Effector CD4-positive, alpha-beta T cell (primary cell): ENCODE results near the gene GSTA4. TPM values are rescaled to one million over a fixed set of nuclear protein-coding genes. Genes with fewer than 3 reads are reported as not detected.

Experiments used
- DNase-seq: peaks from one replicate; pipeline ENCODE4 v3.0.0-alpha.2; 2020
- total RNA-seq: gene quantifications from one replicate; lab custom pipeline; 2026; lab: John Stamatoyannopoulos, UW

Gene GSTA4
- not detected for total RNA-seq

DNA sequence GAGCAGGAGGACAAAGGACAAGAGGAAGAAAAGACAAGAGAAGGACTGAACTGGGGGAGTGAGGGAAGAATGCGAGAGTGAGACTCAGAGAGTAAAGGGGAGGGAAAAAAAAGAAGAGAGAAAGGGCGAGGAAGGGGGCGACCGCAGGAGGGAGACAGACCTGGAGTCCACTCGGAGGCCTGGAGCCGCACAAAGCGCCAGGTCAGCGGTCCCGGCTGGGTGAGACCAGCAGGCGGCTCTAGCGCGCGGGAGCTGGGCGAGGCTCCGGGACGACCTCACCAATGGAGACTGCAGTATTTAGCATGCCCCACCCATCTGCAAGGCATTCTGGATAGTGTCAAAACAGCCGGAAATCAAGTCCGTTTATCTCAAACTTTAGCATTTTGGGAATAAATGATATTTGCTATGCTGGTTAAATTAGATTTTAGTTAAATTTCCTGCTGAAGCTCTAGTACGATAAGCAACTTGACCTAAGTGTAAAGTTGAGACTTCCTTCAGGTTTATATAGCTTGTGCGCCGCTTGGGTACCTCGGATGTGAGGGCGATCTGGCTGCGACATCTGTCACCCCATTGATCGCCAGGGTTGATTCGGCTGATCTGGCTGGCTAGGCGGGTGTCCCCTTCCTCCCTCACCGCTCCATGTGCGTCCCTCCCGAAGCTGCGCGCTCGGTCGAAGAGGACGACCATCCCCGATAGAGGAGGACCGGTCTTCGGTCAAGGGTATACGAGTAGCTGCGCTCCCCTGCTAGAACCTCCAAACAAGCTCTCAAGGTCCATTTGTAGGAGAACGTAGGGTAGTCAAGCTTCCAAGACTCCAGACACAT is at the start of gene GSTA4:
TSS of gene GSTA4 (minus strand) at position 196 of the 824 bp plus-strand sequence. CDS start 1,041 bp downstream, outside the sequence.
- peak; percentile 86 for DNase-seq

GRCh38 chr6:53044572-53044971 is 49.5 kb upstream of the GSTA4 start:
- DNase-seq, result no peak

DNA sequence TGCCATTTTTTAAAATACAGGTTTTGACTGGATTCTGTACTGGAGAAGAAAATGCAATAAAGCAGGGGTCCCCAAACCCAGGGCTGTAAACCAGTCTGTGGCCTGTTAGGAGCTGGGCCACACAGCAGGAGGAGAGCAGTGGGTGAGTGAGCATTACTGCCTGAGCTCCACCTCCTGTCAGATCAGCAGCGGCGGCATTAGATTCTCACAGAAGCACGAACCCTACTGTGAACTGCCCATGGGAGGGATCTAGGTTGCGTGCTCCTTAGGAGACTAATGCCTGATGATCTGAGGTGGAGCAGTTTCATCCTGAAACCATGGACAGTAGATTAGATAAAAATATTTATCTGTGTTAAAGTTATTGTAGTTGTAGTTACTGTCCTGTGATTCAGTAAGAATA is 49.0 kb upstream of the GSTA4 start:
- no peak for DNase-seq

DNA sequence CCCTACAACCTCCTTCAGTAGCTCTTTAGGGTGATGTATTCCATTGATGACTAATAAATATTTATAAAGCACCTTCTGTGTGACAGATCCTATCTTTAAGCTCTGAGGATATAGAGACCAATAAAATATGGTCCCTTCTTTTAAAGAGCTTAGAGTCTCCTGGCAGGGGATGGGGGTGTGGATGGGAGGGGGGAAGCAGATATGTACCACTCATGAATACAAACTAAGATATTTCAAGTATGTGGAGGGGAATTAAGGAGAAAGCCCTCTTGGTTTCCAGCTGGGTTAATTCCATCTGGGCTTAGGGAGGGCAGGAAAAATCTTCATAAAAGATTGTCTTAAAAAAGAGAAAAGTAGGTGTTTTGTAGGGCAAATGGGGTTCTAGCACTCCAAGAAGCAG is 48.5 kb upstream of the GSTA4 start:
- DNase-seq, result no peak

- no peak for DNase-seq
Observed at GRCh38 chr6:53042112-53042511, 47.0 kb upstream of the GSTA4 start.

GRCh38 chr6:53041356-53041755 is 46.3 kb upstream of the GSTA4 start:
- DNase-seq, result no peak

DNA sequence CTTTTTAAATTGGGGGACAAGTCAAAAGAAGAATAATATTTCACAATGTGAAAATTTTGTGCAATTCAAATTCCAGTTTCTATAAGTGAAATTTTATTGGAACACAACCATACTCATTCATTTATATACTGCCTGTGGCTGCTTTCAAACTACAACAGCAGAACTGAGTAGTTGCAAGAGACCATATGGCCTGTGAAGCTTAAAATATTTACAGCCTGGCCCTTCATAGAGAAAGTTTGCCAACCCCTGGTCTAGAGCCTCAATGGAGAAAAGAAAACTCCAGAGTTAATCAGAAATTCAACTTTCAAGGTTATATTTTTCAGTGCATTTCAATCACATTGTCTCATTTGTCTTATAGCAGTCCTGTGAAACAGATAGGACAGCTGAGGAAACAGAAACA is 43.5 kb upstream of the GSTA4 start:
- no peak for DNase-seq

DNA sequence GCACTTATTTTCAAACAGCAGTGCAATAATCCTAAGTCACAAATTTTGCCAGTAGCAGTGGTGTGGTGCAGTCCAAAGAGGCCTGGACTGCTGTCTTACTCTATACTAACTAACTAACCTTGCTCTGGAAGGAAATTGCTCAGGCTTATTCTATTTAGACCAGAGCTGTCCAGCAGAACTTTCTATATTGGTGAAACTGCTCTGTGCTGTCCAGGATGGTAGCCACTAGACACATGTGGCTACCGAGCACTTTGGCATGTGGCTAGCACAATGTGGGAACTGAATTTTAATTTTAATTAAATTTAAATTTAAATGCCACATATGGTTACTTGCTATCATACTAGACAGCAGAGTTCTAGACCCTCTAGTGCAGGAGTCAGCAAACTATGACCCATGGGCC is 43.1 kb upstream of the GSTA4 start:
- no peak for DNase-seq

DNA sequence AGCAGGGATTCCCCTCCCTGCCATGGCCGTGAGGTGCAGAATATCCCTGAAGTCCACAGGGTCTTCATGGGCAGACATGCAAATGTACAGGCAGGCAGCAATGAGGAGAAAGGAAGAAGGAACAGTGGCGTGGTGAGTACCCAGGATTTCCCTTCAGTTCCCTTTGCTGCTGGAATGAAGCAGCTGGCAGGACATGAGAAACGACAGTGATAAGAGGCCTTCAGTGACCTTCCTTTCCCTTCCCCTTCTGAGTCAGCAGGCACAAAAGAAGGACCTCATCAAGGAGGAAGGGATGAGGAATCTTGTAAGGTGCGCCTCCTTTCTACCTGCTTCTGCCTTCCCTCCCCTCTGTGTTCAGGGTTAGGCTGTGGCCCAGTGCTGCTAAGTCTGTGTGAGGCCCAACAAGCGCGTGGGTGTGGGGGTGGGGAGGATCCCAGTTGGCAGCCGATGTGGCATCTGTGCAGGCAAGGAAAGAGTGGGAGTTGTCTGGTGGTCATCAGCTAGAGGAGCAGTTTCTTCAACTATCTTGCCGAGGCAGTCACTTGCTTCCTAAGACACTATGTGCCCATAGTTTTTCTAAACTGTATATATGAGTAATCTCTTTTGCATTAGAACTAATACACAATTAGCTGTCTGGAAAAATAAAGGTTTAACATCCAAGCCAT is 40.6 kb upstream of the GSTA4 start:
- DNase-seq, result no peak

- no peak for DNase-seq
Observed at GRCh38 chr6:53033764-53034163, 38.7 kb upstream of the GSTA4 start.

DNA sequence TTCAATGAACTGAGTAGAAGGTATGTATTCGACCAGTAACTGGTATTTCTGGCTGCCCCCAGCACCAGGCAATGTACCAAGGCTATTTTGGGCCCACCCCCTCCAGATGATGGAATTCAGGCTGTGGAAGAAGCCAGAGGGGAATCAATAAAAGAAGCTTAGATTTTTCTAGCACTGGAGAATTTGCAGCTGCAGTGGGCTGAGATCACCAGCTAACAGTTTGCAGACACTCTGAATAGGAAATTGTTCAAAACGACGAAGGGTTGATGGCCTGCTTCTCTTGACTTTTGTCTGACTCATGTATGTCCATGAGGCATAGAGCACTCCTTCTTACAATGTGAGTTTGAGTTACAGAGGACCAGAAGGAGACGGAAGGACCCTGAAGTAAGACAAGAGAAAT is 37.8 kb upstream of the GSTA4 start:
- no peak for DNase-seq

GRCh38 chr6:53031281-53031680 is 36.2 kb upstream of the GSTA4 start:
- no peak for DNase-seq

DNA sequence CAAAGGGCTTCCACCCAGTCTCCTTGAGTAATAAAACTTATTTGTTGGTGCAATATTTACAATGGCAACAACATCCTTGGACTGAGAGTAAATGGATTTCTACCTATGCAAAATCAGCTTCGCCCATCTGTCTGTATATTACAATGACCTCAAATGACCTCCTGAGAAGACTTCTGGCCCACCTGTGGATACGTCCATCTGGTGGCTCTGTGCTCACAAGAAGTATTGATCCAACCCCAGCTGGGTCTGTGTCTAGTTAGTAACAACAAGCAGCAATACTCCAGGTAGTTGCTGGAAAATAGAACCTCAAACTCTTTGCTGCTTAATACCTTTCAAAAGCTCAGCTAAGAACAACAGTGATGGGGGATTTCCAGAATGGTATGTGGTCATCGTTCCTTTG is 34.7 kb upstream of the GSTA4 start:
- no peak for DNase-seq

DNA sequence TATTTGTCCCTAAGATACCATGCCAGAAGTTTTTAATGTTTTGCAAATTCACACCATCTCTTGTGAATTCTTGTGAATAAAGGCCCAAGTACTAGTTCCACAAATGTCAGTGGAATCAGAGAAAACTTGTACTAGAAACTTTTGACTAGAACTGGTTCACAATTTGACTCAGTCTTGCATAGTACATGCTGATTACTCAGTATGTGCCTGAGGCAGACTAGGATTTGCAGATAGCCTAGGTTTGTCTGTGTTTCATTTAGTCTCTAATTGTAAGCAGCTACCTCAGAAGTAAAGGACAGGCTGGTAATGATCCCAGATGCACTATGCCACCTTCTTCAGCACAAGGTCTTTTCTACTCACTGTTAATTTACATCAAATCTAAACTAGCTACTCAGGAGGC is 34.2 kb upstream of the GSTA4 start:
- DNase-seq, result no peak

- DNase-seq, result no peak
Observed at GRCh38 chr6:53028467-53028866, 33.4 kb upstream of the GSTA4 start.

DNA sequence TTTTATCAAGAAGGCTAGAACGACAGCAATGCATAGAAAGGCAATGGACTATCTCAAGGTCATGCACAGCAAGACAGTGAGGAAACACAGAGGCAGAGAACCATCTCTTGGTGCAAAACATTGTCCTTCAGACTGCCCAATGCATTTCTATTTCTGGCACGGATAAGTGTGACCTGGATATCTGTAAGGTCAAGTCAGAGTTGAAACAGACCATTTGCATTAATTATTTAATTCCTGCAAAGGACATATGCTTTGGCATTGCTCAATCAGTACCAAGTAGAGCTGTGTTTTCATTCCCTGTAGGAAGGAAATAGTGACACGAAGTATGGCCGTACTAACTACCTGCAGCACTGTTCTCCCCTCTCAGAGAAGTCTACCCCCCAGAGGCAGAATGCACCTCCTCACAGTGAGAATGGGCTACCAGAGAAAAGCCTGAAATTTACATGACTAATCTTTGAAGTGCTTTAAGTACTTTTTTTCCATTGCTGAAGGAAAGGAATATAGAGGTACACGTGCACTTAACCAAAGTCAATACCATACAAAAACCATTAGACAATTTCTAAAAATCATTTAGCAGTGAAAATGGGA is 32.1 kb upstream of the GSTA4 start:
- no peak for DNase-seq

GRCh38 chr6:53026526-53026925 is 31.4 kb upstream of the GSTA4 start:
- DNase-seq, result no peak

GRCh38 chr6:53023323-53023722 is 28.2 kb upstream of the GSTA4 start:
- no peak for DNase-seq

DNA sequence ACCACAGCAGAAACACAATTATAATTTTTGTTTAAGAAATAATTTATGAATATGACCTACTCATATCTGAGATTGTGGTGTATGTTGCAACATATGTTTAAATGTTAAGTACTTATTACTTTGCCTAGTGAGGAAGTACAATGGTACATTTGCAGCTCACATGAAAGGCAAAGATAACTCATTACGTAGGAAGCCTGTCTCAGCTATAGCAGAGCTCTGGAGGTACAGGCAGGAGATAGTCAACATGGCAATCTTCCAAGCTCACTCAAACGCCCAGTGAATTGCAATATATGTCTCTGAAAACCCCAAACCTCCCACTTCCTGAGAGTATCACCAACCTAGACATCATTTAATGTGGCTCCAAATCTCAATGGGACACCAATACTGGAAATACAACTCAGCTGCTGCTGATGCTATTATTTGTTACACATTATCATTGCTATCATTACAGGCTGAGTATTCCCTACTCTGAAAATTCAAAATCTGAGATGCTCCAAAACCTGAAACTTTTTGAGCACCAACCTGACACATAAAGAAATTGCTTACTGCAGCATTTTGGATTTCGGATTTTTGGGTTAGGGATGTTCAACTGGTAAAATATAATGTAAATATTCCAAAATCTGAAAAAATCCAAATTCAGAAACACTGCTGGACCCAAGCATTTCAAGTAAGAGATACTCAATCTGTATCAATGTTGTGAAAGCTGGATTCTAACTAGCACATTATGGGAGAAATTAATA is 25.1 kb upstream of the GSTA4 start:
- no peak for DNase-seq

- DNase-seq, result no peak
Observed at GRCh38 chr6:53018446-53018845, 23.4 kb upstream of the GSTA4 start.

DNA sequence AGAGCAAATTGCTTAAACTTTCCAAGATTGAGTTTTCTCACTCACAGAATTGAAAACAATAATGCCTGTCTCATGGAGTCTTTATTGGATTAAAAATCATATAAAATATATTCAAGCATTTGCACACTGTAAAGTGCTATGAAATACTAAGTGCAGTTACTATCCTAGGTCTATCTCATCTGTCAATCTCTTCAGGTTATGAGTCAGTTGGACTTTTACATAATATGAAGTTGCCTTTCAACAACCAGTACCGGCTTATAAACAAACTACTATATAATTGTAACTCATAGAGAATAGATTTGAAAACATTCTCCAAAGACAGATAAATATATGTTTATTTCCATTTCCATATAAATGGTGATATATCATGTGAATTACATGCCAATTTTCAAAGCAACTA is 20.4 kb upstream of the GSTA4 start:
- no peak for DNase-seq

GRCh38 chr6:53014744-53015143 is 19.7 kb upstream of the GSTA4 start:
- no peak for DNase-seq

- DNase-seq, result no peak
Observed at GRCh38 chr6:53014063-53014462, 19.0 kb upstream of the GSTA4 start.
